C1 segment of cervical spinal cord (tissue), 14 donors: Measurements from ENCODE around the gene RNF20.
"Not testable (repeated sequence)": the region's sequence is repeated elsewhere in the genome, so short reads cannot be mapped to it uniquely, and the experiment has no call there.

Source experiments
- DNase-seq, 14 donors: peaks; one replicate each; lab custom pipeline; 2025; lab: John Stamatoyannopoulos, UW

The RNF20 gene

GRCh38 chr9:101587332-101588043 lies 53.8 kb downstream of the RNF20 start:
- DNase-seq = no peak

- not testable (repeated sequence) for DNase-seq
Observed at GRCh38 chr9:101590074-101590473, 56.4 kb downstream of the RNF20 start.

GRCh38 chr9:101590901-101591300 lies 57.2 kb downstream of the RNF20 start:
- no peak for DNase-seq

GRCh38 chr9:101591787-101592446 lies 58.3 kb downstream of the RNF20 start:
- DNase-seq = no peak

GRCh38 chr9:101592788-101593187 lies 59.1 kb downstream of the RNF20 start:
- no peak for DNase-seq

GRCh38 chr9:101593345-101593744 lies 59.7 kb downstream of the RNF20 start:
- no peak for DNase-seq

- DNase-seq = no peak
Observed at GRCh38 chr9:101594796-101595195, 61.1 kb downstream of the RNF20 start, which contains the start of gene PPP3R2. Gene PPP3R2, minus strand, starts transcription at chr9:101594969. Its CDS starts 48 bp downstream, at chr9:101594921.

GRCh38 chr9:101601904-101602765 lies 68.5 kb downstream of the RNF20 start:
- peak in 3 of 14 donors; percentile 3 to 28 (median 4) for DNase-seq

GRCh38 chr9:101604296-101604695 lies 70.6 kb downstream of the RNF20 start:
- no peak for DNase-seq

GRCh38 chr9:101605547-101605946 lies 71.9 kb downstream of the RNF20 start:
- no peak for DNase-seq
